Esophagus muscularis mucosa (tissue), 4 donors: ENCODE data around the gene COMT. TPM values are rescaled to one million over a fixed set of nuclear protein-coding genes. Genes with fewer than 3 reads are reported as not detected.
"Not testable (repeated sequence)": the region's sequence is repeated elsewhere in the genome, so short reads cannot be mapped to it uniquely, and the experiment has no call there.

Experiments
- DNase-seq: peaks from one replicate; pipeline ENCODE4 v3.0.0-alpha.2; 2017; ENCODE audit errors: extremely low spot score
- H3K27ac ChIP-seq, 4 donors: fragments of 200-600 bp; sonication (generic); replicated peaks in 1 of 4; 1 replicate in 3 of 4; 2 replicates in 1 of 4; pipeline ENCODE4 v1.5.1; 2016 to 2019; ENCODE audit warnings: mild to moderate bottlenecking in 1 of 4
- H3K27me3 ChIP-seq, 4 donors: fragments of 200-600 bp; sonication (generic); one replicate each; pipeline versions ENCODE4 v1.5.1 to v1.6.0; 2016 to 2019
- H3K36me3 ChIP-seq, 4 donors: fragments of 200-600 bp; sonication (generic); one replicate each; pipeline ENCODE4 v1.5.1; 2016 to 2019
- H3K4me1 ChIP-seq, 4 donors: fragments of 200-600 bp; sonication (generic); one replicate each; pipeline ENCODE4 v1.5.1; 2016 to 2019
- H3K4me3 ChIP-seq, 4 donors: fragments of 200-600 bp; sonication (generic); 1 replicate in 2 of 4; 2 replicates in 2 of 4; pipeline ENCODE4 v1.5.1; 2016 to 2019; ENCODE audit warnings: mild to moderate bottlenecking in 4 of 4, moderate library complexity in 1 of 4
- H3K9me3 ChIP-seq, 4 donors: fragments of 200-600 bp; sonication (generic); 1 replicate in 3 of 4; 2 replicates in 1 of 4; pipeline ENCODE4 v1.5.1; 2016 to 2019
- EP300 ChIP-seq: sonication (generic); formaldehyde crosslinking; IDR thresholded peaks from one replicate; pipeline ENCODE4 v1.6.1; 2017; ENCODE audit warnings: antibody characterized with exemption
- POLR2A ChIP-seq: fragments of 450-650 bp; IDR thresholded peaks from one replicate; pipeline ENCODE4 v1.6.1; 2017; ENCODE audit warnings: antibody characterized with exemption, moderate library complexity, mild to moderate bottlenecking, low read depth
- POLR2AphosphoS5 ChIP-seq, 2 donors: sonication (generic); formaldehyde crosslinking; IDR thresholded peaks; one replicate each; pipeline ENCODE4 v1.6.1; 2017; ENCODE audit warnings: antibody characterized with exemption in 2 of 2
- WGBS: methylation state at CpG from one replicate; pipeline ENCODE4 v1.1.5; 2018; 5-methylcytosine and 5-hydroxymethylcytosine counted together
- intact Hi-C: fragments of 100-400 bp; cut with DNase I; formaldehyde crosslinking; loops from one replicate; pipeline ENCODE4 v1.15.1; 2023
- total RNA-seq, 4 donors: library from RNA; depleted of rRNA; stranded (reverse); fragments of >200 nt; gene quantifications; one replicate each; pipeline versions ENCODE4 v1.1.0 to v1.2.1, GENCODE V29; 2016
- TF ChIP-seq, protein P1 (sequence below), 3 experiments: fragments of 200-600 bp in 2 of 3; fragments of 450-650 bp in 1 of 3; sonication (generic) in 2 of 3; IDR thresholded peaks; one replicate each; pipeline ENCODE4 v1.5.1; 2017 to 2019; ENCODE audit warnings: antibody characterized with exemption in 3 of 3, mild to moderate bottlenecking in 2 of 3, moderate library complexity in 1 of 3

COMT gene
- total RNA-seq, 4 donors from 2014 or later: 141 to 231 (median 196) TPM

DNA sequence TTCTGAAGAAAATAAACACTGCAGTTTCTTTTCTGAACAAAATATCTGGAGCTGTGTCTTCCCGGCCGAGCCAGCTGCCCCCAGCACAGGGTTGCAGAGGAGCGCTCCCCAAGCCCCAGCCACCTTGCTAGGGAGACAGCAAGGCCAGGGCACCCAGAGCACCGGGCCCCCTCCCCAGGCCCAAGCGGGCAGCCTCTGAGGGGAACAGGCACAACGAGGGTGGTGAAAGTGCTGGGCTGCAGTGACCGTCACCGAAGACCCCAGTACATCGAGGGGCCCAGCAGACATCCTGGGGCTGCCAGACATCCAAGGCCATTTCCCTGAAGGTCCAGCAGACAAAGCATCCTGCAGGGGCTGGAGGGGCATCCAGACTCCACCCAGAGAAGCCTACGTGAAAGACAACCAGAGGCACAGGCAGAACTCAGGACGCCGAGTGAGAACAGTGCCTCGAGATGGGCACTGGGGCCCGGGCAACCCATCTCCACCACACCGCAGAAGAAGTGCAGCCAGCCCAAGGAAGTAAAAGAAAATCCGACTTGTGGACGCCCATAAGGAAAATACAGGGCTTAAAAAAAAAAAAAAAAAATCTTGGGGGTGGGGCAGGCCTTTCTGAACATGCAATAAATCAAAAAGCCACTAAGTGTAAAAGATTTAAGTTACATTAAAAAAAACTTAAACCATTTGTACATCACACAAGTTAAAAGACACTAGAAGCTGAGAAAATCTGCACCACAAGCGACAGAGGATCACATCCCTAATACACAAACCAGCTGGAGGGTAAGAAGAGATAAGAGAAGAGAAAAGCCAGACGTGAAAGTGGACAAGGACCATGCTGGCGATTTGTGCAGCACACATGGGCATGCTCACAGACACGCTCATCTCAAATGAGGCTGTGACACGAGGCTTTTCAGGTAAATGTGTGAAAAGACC lies 36.0 kb upstream of the COMT start:
- Histone ChIP-seq H3K27ac (no peak overlapping the region), H3K4me1 (peaks cover 0 to 5% (median 2%) of the 10 kb centered on the region in 4 donors), H3K36me3 (peaks cover 16 to 86% (median 40%) of the 10 kb centered on the region in 4 donors), H3K9me3 (no peaks in the 10 kb centered on the region), H3K4me3 (no peak overlapping the region), H3K27me3 (no peaks in the 10 kb centered on the region)
- 93% methylated on average over 16 of the region's 22 CpGs for WGBS
- intact Hi-C loops: no loop called here
- TF ChIP-seq, protein P1, sequence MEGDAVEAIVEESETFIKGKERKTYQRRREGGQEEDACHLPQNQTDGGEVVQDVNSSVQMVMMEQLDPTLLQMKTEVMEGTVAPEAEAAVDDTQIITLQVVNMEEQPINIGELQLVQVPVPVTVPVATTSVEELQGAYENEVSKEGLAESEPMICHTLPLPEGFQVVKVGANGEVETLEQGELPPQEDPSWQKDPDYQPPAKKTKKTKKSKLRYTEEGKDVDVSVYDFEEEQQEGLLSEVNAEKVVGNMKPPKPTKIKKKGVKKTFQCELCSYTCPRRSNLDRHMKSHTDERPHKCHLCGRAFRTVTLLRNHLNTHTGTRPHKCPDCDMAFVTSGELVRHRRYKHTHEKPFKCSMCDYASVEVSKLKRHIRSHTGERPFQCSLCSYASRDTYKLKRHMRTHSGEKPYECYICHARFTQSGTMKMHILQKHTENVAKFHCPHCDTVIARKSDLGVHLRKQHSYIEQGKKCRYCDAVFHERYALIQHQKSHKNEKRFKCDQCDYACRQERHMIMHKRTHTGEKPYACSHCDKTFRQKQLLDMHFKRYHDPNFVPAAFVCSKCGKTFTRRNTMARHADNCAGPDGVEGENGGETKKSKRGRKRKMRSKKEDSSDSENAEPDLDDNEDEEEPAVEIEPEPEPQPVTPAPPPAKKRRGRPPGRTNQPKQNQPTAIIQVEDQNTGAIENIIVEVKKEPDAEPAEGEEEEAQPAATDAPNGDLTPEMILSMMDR (IDR thresholded peaks at IDR 0.05): no peak
- TF ChIP-seq EP300 (no peak), POLR2AphosphoS5 (IDR thresholded peaks at IDR 0.05) (no peak), POLR2A (no peak)
- DNase-seq: no peak

DNA sequence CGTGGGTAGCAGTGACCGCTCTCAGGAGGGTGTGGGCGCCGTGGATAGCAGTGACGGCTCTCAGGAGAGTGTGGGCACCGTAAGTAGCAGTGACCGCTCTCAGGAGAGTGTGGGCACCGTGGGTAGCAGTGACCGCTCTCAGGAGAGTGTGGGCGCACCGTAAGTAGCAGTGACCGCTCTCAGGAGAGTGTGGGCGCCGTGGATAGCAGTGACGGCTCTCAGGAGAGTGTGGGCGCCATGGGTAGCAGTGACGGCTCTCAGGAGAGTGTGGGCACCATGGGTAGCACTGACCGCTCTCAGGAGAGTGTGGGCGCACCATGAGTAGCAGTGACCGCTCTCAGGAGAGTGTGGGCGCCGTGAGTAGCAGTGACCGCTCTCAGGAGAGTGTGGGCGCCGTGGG lies 34.7 kb upstream of the COMT start:
- H3K27ac ChIP-seq, H3K4me1 ChIP-seq, H3K9me3 ChIP-seq, DNase-seq, H3K4me3 ChIP-seq, H3K27me3 ChIP-seq, intact Hi-C loops: not testable (repeated sequence)
- H3K36me3 ChIP-seq: peaks cover 23 to 86% (median 46%) of the 10 kb centered on the region in 4 donors
- WGBS: 89% methylated on average over 25 of the region's 25 CpGs

DNA sequence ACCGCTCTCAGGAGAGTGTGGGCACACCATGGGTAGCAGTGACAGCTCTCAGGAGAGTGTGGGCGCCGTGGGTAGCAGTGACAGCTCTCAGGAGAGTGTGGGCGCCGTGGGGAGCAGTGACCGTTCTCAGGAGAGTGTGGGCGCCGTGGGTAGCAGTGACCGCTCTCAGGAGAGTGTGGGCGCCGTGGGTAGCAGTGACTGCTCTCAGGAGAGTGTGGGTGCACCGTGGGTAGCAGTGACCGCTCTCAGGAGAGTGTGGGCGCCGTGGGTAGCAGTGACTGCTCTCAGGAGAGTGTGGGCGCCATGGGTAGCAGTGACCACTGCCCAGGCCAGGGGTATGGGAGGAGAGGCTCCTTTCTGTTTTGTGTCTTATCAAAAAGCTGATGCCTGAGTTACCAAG lies 33.7 kb upstream of the COMT start:
- H3K27ac ChIP-seq, intact Hi-C loops, H3K27me3 ChIP-seq, H3K9me3 ChIP-seq, H3K4me1 ChIP-seq, H3K4me3 ChIP-seq, DNase-seq: not testable (repeated sequence)
- WGBS: 97% methylated on average over 7 of the region's 16 CpGs
- H3K36me3 ChIP-seq: peaks cover 30 to 88% (median 47%) of the 10 kb centered on the region in 4 donors

DNA sequence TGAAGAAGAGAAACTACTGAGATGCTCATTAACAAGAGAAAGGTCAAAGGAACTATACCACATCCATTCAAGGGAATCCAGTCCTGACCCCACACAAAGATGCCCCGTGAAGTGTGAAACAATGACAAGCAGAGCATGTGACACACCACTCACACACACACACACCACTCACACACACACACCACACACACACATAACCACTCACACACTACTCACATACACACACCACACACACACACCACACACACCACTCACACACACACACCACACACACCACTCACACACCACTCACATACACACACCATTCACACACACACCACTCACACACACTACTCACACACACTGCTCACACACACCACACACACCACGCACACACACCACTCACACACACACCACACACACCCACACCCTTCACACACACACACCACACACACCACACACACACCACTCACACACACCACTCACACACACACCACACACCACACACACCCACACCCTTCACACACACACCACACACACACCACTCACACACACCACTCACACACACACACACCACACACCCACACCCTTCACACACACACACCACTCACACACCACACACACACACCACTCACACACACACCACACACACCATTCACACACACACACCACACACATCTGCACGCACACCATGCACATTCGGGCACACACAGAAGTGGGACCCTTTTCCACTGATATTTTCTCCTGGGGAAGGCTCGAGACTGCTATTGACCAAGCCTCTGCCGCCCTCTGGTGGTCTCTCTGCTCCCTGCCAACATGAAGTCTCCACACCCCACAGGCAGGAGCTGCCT lies 32.0 kb upstream of the COMT start:
- TF ChIP-seq, protein P1 (IDR thresholded peaks at IDR 0.05): peak; percentile 85 to 89 (median 86)
- TF ChIP-seq POLR2A (no peak), EP300 (no peak), POLR2AphosphoS5 (IDR thresholded peaks at IDR 0.05) (peak in 1 of 2 donors; percentile 26)
- WGBS: 30% methylated on average over 6 of the region's 6 CpGs
- Histone ChIP-seq H3K4me3 (no peak overlapping the region), H3K27ac (no peak overlapping the region), H3K36me3 (peaks cover 41 to 88% (median 58%) of the 10 kb centered on the region in 4 donors), H3K4me1 (peaks cover 0 to 5% (median 2%) of the 10 kb centered on the region in 4 donors), H3K9me3 (no peaks in the 10 kb centered on the region), H3K27me3 (no peaks in the 10 kb centered on the region)
- peak; percentile 94 for DNase-seq
- intact Hi-C loops: loop anchor here (1.0 kb wide), 1 partner anchor 178 kb away; no protein-coding TSS in a partner anchor

DNA sequence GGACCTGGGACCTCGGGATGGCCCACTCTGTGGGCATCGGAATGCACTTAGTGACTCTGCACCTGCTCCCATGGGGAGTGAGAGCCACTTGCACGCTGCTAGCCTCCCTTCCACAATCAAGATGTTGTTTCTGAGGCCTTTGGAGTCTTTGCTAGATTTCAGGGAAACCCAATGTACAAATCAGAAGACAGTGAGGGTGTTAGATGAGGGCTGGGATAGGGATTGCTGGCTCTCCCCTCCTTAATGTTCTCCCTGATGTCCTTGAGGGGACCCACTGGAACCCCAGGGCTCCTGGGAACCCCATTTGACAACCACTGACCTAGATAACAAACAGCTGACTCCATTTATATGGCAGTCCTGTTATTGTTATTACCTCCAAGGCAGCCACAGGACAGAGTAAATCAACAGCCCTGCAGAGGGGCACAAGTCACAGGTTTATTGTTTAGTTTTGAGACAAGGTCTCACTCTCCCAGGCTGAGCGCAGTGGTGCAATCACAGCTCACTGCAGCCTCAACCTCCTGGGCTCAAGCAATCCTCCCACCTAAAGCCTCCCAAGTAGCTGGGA lies 31.3 kb upstream of the COMT start:
- Histone ChIP-seq H3K36me3 (peaks cover 47 to 88% (median 60%) of the 10 kb centered on the region in 4 donors), H3K4me3 (no peak overlapping the region), H3K4me1 (peaks cover 0 to 5% (median 2%) of the 10 kb centered on the region in 4 donors), H3K27me3 (no peaks in the 10 kb centered on the region), H3K27ac (no peak overlapping the region), H3K9me3 (no peaks in the 10 kb centered on the region)
- intact Hi-C loops: loop anchor here (1.0 kb wide), 1 partner anchor 179 kb away; no protein-coding TSS in a partner anchor
- TF ChIP-seq EP300: no peak
- no peak for TF ChIP-seq POLR2A
- TF ChIP-seq, protein P1 (IDR thresholded peaks at IDR 0.05): no peak
- TF ChIP-seq POLR2AphosphoS5 (IDR thresholded peaks at IDR 0.05): no peak
- DNase-seq: no peak
- 40% methylated on average over 3 of the region's 4 CpGs for WGBS
